Osteoblast (primary cell): Measurements from ENCODE around the gene ART5. TPM values are rescaled to one million over a fixed set of nuclear protein-coding genes. Genes with fewer than 3 reads are reported as not detected.

Source experiments
- DNase-seq: peaks from one replicate; pipeline ENCODE4 v3.0.0; 2011; ENCODE audit warnings: low spot score, mixed read lengths; ENCODE audit not compliant: insufficient read length; ENCODE audit errors: missing footprints
- H2AFZ ChIP-seq: 2 replicates; pipeline ENCODE4 v1.6.0; 2011; ENCODE audit warnings: mild to moderate bottlenecking, low read length
- H3K27ac ChIP-seq: 2 replicates; pipeline ENCODE4 v1.5.1; 2011; ENCODE audit warnings: mild to moderate bottlenecking, low read depth, low read length, moderate library complexity
- H3K27me3 ChIP-seq: 2 replicates; pipeline ENCODE4 v1.6.0; 2012; ENCODE audit warnings: mild to moderate bottlenecking, control low read depth, inconsistent platforms, low read length, moderate library complexity; ENCODE audit not compliant: insufficient read depth
- H3K36me3 ChIP-seq: 2 replicates; pipeline ENCODE4 v1.5.1; 2011; ENCODE audit warnings: mild to moderate bottlenecking, low read length, control low read depth, moderate library complexity; ENCODE audit not compliant: insufficient read depth
- H3K4me1 ChIP-seq: 2 replicates; pipeline ENCODE4 v1.5.1; 2011; ENCODE audit warnings: mild to moderate bottlenecking, low read length, control low read depth, moderate library complexity; ENCODE audit not compliant: insufficient read depth
- H3K4me2 ChIP-seq: 2 replicates; pipeline ENCODE4 v1.6.0; 2011; ENCODE audit warnings: mild to moderate bottlenecking, low read length; ENCODE audit not compliant: insufficient read depth
- H3K4me3 ChIP-seq: fragments of 200-600 bp; sonication (generic); 3 replicates; pipeline ENCODE4 v1.5.1; 2012; ENCODE audit warnings: mild to moderate bottlenecking, low read length, inconsistent platforms; ENCODE audit not compliant: insufficient read depth
- H3K79me2 ChIP-seq: 2 replicates; pipeline ENCODE4 v1.6.0; 2012; ENCODE audit warnings: mild to moderate bottlenecking, low read length, control low read depth, inconsistent platforms; ENCODE audit not compliant: insufficient read depth
- H3K9me3 ChIP-seq: 2 replicates; pipeline ENCODE4 v1.5.1; 2011; ENCODE audit warnings: low read depth, low read length, control low read depth
- H4K20me1 ChIP-seq: 2 replicates; pipeline ENCODE4 v1.6.0; 2012; ENCODE audit warnings: mild to moderate bottlenecking, low read length, control low read depth; ENCODE audit not compliant: insufficient read depth
- total RNA-seq: library from RNA; depleted of rRNA; stranded (reverse); fragments of >200 nt; gene quantifications from 2 replicates; pipeline ENCODE4 v1.2.3, GENCODE V29; 2012
- TF ChIP-seq, protein P1 (sequence below): IDR thresholded peaks from 2 replicates; pipeline ENCODE4 v1.5.1; 2011; ENCODE audit warnings: mild to moderate bottlenecking, low read depth, low read length, moderate library complexity; ENCODE audit errors: extremely low read depth

ART5 gene
- total RNA-seq, 1 donor, result 0.36 TPM

DNA sequence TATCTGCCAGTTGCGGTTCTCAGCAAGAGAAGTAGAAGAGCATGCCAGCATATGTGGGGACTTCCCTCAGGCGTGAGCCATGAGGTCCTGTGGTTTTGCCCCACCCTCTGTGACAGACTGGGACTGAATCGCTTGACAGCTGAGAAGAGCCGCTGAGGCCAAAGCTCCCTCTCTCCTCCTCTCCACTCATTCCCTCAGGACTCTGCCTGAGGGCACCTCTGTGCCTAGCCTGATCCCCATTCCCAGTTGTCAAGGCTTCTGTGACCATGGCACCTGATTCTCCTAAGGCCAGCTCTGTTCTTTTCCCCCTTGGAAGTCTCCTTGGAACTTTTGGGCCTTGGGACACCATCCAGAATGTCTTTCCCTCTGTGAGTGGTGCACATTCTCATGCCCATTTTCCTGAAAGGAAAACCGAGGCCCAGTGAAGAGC lies 27.0 kb downstream of the ART5 start:
- DNase-seq, result peak; percentile 37
- no peaks in the 10 kb centered on the region for H3K4me1 ChIP-seq

DNA sequence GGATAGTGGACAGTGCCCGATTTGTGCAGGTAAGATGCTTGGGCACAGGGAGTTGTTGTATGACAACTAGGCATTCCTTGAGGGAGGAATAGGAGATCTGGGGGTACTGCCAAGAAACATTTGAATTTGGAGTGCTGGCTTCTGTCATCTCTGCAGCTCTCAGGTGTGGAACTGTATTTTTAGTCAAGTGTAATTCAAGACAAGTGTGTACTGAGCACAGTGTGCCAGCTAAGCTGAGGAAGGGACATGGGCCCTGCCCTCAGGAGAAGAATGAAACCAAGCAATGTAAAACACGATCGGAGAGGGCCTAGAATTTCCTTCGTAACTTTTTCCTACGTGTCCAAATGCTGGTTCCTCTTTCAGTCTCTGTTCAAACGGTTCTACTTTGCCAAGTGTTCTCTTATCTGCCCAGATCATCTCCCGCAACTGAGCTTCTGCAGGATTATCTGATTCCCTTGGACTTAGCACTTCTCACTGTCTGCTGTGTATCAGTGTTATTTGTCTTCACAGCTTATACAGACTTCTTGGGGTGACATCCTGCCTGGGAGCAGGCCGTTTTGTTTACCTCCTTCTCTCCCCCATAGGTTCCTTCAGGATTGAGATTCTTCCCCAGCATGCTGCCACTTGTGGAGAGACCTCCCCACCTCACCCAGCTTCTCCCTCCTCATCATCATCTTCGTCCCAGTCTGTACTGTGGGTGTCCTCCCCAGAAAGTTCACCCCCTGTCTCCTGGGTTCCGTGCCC lies 27.6 kb downstream of the ART5 start:
- no peak overlapping the region for H3K27ac ChIP-seq
- no peak overlapping the region for H3K4me3 ChIP-seq
- DNase-seq, result no peak
- H3K4me1 ChIP-seq, result no peaks in the 10 kb centered on the region
- no peak overlapping the region for H2AFZ ChIP-seq
- no peak overlapping the region for H3K4me2 ChIP-seq
- H4K20me1 ChIP-seq, result no peaks in the 10 kb centered on the region
- no peaks in the 10 kb centered on the region for H3K9me3 ChIP-seq
- no peaks in the 10 kb centered on the region for H3K79me2 ChIP-seq
- no peaks in the 10 kb centered on the region for H3K27me3 ChIP-seq
- TF ChIP-seq, protein P1, sequence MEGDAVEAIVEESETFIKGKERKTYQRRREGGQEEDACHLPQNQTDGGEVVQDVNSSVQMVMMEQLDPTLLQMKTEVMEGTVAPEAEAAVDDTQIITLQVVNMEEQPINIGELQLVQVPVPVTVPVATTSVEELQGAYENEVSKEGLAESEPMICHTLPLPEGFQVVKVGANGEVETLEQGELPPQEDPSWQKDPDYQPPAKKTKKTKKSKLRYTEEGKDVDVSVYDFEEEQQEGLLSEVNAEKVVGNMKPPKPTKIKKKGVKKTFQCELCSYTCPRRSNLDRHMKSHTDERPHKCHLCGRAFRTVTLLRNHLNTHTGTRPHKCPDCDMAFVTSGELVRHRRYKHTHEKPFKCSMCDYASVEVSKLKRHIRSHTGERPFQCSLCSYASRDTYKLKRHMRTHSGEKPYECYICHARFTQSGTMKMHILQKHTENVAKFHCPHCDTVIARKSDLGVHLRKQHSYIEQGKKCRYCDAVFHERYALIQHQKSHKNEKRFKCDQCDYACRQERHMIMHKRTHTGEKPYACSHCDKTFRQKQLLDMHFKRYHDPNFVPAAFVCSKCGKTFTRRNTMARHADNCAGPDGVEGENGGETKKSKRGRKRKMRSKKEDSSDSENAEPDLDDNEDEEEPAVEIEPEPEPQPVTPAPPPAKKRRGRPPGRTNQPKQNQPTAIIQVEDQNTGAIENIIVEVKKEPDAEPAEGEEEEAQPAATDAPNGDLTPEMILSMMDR, result no peak
- H3K36me3 ChIP-seq, result no peaks in the 10 kb centered on the region

More for the DNA sequence above, 27.0 kb downstream of the ART5 start:
- Histone ChIP-seq H4K20me1 (no peaks in the 10 kb centered on the region), H3K9me3 (no peaks in the 10 kb centered on the region), H3K79me2 (no peaks in the 10 kb centered on the region), H2AFZ (no peak overlapping the region), H3K27me3 (no peaks in the 10 kb centered on the region), H3K4me2 (no peak overlapping the region), H3K36me3 (no peaks in the 10 kb centered on the region), H3K4me3 (no peak overlapping the region), H3K27ac (no peak overlapping the region)
- TF ChIP-seq, protein P1, result no peak

DNA sequence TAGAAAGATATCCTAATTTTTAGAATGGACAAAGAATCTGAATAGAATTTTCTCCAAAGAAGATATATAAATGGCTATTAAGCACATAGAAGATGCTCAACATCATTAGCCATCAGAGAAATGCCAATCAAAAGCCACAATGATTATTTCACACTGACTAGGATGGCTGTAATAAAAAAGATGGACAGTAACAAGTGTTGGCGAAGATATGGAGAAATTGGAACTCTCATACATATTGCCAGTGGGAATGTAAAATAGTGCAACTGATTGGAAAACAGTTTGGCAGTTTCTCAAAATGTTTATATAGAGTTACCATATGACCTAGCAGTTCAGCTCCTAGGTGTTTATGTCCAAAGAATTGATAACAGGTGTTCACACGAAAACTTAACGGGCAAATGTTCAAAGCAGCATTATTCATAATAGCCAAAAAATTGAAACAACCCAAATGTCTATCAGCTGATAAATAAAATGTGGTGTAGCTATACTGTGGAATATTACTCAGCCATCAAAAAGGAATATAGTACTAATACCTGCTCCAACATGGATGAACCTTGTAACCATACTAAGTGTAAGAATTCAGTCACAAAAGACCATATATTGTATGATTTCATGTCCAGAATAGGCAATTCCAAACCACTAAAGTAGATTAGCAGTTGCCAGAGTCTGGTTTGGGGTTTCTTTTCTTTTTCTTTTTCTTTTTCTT lies 29.7 kb downstream of the ART5 start:
- Histone ChIP-seq H3K9me3 (no peaks in the 10 kb centered on the region), H3K79me2 (no peaks in the 10 kb centered on the region), H3K4me3 (no peak overlapping the region), H3K27me3 (no peaks in the 10 kb centered on the region), H3K4me2 (no peak overlapping the region), H2AFZ (no peak overlapping the region), H4K20me1 (no peaks in the 10 kb centered on the region), H3K27ac (no peak overlapping the region), H3K4me1 (no peaks in the 10 kb centered on the region), H3K36me3 (no peaks in the 10 kb centered on the region)
- no peak for DNase-seq
- TF ChIP-seq, protein P1, result no peak

DNA sequence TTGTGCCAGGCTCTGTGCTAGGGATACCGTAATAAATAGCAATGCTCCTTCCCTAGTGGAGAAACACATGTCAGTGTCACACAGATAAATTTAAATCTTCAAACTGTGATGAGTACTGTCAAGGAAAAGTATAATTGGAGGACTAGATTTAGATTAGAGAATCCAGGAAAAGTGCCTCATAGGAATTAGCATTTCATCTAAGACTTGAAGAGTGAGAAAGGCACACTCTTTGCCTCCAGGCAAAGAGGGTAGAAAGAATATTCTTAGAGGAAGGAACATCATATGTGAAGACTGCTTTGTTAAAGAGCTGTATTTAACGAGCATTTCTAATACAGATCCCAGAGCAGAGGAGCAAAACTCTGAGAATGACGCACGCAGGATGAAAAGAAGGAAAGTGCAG lies 30.9 kb downstream of the ART5 start:
- no peak overlapping the region for H3K4me2 ChIP-seq
- no peaks in the 10 kb centered on the region for H3K9me3 ChIP-seq
- no peak overlapping the region for H3K27ac ChIP-seq
- H3K4me3 ChIP-seq, result no peak overlapping the region
- no peaks in the 10 kb centered on the region for H3K79me2 ChIP-seq
- H2AFZ ChIP-seq, result no peak overlapping the region
- no peak for DNase-seq
- H3K36me3 ChIP-seq, result no peaks in the 10 kb centered on the region
- no peaks in the 10 kb centered on the region for H3K4me1 ChIP-seq
- no peaks in the 10 kb centered on the region for H4K20me1 ChIP-seq
- H3K27me3 ChIP-seq, result no peaks in the 10 kb centered on the region
- TF ChIP-seq, protein P1, result no peak
